K562 (cell line): Measurements from ENCODE around the gene PTPRT.

Experiments used
- EZH2 ChIP-seq: IDR thresholded peaks from 2 replicates; pipeline ENCODE4 v1.6.1; 2012; ENCODE audit warnings: low read depth, mild to moderate bottlenecking, inconsistent platforms, low read length, borderline replicate concordance
- RBM22 ChIP-seq: fragments of 200-400 bp; formaldehyde crosslinking; IDR thresholded peaks from 2 replicates; pipeline ENCODE4 v1.6.1; 2018; ENCODE audit warnings: low read length, low read depth; ENCODE audit not compliant: poor library complexity, severe bottlenecking
- TF ChIP-seq, protein P1 (sequence below): fragments of 450-650 bp; IDR thresholded peaks from 2 replicates; pipeline ENCODE4 v1.6.1; 2016; ENCODE audit warnings: mild to moderate bottlenecking

DNA sequence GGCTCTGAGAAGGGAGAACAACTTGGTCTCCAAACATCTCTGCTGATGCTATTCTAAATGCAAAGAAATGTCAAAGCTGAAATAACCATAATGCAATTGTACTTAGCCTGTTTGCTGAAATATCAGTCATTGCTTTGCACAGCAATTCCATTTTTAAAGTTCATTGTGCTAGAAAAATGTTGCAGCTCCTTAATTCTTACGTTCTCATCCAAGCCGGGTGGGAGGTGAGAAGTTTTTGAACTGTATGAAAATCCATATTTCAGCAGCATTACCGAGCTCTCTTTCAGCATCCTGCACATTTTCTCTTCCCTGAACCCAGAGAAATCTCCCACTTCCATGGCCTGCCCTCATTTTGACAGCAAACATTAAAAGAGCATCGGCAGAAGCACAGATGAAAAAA lies 630.0 kb downstream of the PTPRT start:
- no peak for TF ChIP-seq EZH2
- TF ChIP-seq, protein P1, sequence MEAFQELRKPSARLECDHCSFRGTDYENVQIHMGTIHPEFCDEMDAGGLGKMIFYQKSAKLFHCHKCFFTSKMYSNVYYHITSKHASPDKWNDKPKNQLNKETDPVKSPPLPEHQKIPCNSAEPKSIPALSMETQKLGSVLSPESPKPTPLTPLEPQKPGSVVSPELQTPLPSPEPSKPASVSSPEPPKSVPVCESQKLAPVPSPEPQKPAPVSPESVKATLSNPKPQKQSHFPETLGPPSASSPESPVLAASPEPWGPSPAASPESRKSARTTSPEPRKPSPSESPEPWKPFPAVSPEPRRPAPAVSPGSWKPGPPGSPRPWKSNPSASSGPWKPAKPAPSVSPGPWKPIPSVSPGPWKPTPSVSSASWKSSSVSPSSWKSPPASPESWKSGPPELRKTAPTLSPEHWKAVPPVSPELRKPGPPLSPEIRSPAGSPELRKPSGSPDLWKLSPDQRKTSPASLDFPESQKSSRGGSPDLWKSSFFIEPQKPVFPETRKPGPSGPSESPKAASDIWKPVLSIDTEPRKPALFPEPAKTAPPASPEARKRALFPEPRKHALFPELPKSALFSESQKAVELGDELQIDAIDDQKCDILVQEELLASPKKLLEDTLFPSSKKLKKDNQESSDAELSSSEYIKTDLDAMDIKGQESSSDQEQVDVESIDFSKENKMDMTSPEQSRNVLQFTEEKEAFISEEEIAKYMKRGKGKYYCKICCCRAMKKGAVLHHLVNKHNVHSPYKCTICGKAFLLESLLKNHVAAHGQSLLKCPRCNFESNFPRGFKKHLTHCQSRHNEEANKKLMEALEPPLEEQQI = no peak
- TF ChIP-seq RBM22 = no peak
